Urinary bladder (tissue), 4 donors: Measurements from ENCODE around the gene SYNGR2. TPM values are rescaled to one million over a fixed set of nuclear protein-coding genes. Genes with fewer than 3 reads are reported as not detected.

Source experiments
- DNase-seq: peaks from one replicate; pipeline ENCODE4 v3.0.0-alpha.2; 2015; ENCODE audit errors: extremely low spot score
- H3K27ac ChIP-seq: one replicate; pipeline ENCODE4 v1.5.1; 2013; ENCODE audit warnings: low read depth, mild to moderate bottlenecking, moderate library complexity
- H3K36me3 ChIP-seq: one replicate; pipeline ENCODE4 v1.6.1; 2013; ENCODE audit warnings: mild to moderate bottlenecking, moderate library complexity; ENCODE audit not compliant: insufficient read depth
- H3K4me1 ChIP-seq: one replicate; pipeline ENCODE4 v1.6.1; 2013; ENCODE audit warnings: mild to moderate bottlenecking, moderate library complexity; ENCODE audit not compliant: insufficient read depth
- H3K4me3 ChIP-seq: one replicate; pipeline ENCODE4 v1.5.1; 2013; ENCODE audit warnings: low read depth, low read length
- WGBS: extraction: QIAGEN DNeasy Blood & Tissue Kit; methylation state at CpG from one replicate; pipeline ENCODE4 v1.1.7; 2013; 5-methylcytosine and 5-hydroxymethylcytosine counted together
- polyA plus RNA-seq: library from polyadenylated mRNA; stranded (reverse); fragments of 200-250 nt; gene quantifications from one replicate; pipeline ENCODE4 v1.2.3, GENCODE V29; 2013
- total RNA-seq: library from RNA; depleted of rRNA; stranded (reverse); fragments of >200 nt; gene quantifications from one replicate; pipeline ENCODE4 v1.2.3, GENCODE V29; 2014
- donor health status: healthy with polysubstance abuse.
- donor health status: healthy.

Gene SYNGR2
- total and polyA plus RNA-seq, 2 donors: 15.0 to 79.7 TPM

- Histone ChIP-seq H3K4me1 (no peaks in the 10 kb centered on the region), H3K27ac (no peak overlapping the region)
- WGBS: 92% methylated on average over 21 of the region's 21 CpGs
Observed at GRCh38 chr17:78143214-78144146, 24.9 kb upstream of the SYNGR2 start.

DNA sequence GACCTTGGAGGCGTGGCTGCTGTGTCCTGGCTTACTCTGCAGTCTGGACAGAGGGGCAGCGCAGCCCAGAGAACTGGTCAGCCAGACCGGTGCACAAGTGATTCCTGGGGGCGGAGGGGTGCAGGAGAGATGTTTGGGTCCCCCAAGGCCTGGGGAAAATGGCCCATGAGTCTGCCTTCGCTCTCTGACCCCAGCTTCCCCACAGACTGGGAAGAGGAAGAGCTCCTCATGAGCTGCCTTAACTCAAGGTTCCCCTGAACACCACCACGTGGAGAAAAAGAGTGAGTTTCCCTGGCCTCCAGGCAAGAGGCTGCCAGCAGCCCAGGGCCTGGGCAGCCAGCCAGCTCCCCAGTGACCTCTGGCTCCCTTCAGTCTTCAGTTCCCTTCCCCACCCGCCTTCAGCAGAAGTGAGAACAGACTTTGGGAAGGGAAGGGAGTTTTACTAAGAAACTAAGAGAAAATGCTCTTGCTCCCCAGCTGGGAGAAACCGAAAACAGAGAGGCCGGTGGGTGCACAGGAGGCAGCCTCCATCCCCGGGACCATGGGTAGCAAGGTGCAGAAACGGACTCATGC lies 24.1 kb upstream of the SYNGR2 start:
- no peaks in the 10 kb centered on the region for H3K4me1 ChIP-seq
- H3K36me3 ChIP-seq: no peaks in the 10 kb centered on the region
- no peak overlapping the region for H3K4me3 ChIP-seq
- peak overlapping the region; percentile 47 for H3K27ac ChIP-seq
- WGBS: 49% methylated on average over 11 of the region's 11 CpGs
- DNase-seq: no peak

More at GRCh38 chr17:78143214-78144146, 24.9 kb upstream of the SYNGR2 start:
- Histone ChIP-seq H3K4me3 (no peak overlapping the region), H3K36me3 (no peaks in the 10 kb centered on the region)
- DNase-seq: no peak

DNA sequence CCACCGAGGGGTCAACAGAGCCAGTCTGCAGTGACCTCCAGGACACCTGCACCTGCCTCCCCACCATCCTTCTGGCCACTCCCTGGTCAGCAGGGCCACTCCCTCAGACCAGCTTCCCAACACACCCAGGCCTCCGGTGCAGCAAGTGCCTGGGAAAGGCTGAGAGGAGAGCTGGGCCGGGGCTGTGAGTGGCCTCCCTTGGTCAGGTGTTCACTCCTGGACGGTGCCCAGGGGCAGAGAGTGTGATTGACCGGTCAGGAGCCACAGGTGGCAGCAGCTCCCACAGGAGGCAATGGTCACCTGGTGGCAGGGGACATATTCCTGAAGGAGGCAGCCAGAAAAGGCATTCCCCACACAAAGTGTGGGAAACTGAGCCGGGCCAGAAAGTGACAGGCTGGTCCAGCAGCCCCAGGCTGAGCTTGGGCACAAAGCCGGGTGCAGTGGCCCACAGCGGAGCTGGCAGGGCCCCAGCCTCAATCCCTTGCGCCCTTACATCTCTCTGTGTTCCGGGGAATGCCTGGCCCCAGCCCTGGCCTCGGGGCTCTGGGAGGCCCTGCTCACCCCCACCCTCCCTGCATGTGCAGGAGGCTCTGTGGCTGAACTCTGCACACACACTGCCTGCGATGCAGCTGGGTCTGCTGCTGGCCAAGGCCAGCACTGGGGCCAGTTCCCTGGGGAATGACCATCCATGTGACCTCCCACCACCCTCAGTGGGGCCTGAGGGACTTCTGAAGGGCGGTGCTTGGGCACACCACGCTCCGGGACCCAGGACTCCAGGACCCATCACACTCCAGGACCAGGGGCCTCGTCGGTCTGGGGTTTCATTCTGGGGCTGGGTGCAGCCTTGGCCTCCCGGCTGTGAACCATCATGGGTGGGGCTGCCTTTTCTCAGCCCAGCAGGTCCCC lies 23.4 kb upstream of the SYNGR2 start:
- H3K4me1 ChIP-seq: no peaks in the 10 kb centered on the region
- WGBS: 60% methylated on average over 18 of the region's 18 CpGs
- no peaks in the 10 kb centered on the region for H3K36me3 ChIP-seq
- no peak for DNase-seq
- H3K4me3 ChIP-seq: no peak overlapping the region
- H3K27ac ChIP-seq: peak overlapping the region; percentile 47

GRCh38 chr17:78146471-78146869 lies 21.9 kb upstream of the SYNGR2 start:
- no peak overlapping the region for H3K4me3 ChIP-seq
- DNase-seq: no peak
- no peaks in the 10 kb centered on the region for H3K36me3 ChIP-seq
- WGBS: 98% methylated on average over 7 of the region's 7 CpGs
- no peak overlapping the region for H3K27ac ChIP-seq
- no peaks in the 10 kb centered on the region for H3K4me1 ChIP-seq

DNA sequence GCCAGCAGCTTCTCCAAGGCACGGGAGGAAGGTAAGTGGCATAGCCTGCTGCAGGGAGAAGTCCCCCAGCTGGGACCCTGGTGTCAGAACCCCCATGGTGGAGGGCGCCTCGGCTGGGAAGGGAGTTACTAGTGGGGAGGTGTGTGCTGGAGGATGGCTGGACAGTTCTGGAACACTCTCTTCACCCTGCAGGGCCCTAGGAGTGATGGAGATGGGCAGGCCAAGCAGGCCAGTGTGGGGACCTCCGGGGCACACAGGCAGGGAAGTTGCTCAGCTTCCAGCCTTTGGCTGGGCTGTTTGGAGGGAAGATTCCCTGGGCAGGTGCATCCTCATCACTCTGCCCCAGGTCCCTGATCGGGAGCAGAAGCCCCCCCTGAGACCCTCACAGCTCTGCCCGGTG lies 21.5 kb upstream of the SYNGR2 start:
- H3K4me3 ChIP-seq: no peak overlapping the region
- H3K27ac ChIP-seq: no peak overlapping the region
- H3K4me1 ChIP-seq: no peaks in the 10 kb centered on the region
- 88% methylated on average over 6 of the region's 6 CpGs for WGBS
- no peak for DNase-seq
- no peaks in the 10 kb centered on the region for H3K36me3 ChIP-seq

DNA sequence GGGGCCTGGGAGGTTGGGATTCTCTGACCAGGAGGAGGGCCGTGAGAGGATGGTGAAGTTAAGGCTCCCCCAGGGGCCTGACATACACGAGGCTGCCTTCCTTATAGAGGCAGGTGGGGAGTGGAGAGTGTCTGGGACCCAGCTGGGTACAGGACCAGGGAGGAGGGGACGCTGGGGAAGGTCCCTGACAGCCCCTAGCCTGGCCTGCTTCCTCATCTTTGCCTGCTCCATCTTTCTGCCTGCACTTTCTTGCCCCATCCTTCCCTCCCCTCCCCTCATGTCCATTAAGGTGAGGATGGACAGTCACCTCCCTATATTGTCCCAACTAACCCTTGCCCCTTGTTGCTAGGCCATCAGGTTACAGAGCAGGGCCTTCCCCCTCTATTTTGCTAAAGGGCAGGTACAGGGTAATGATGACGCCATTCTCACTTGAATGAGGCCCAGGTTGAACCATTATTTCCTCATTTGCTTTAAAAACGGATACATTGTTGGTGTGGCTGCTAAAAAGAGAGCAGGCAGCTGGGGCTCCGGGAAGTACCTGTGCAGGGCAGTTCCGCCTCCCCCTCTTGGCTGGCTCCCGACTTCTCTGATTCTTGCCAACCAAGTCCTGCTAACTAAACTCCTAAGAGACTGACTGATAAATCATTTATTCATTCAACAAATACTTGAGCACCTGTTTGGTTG lies 20.9 kb upstream of the SYNGR2 start:
- 83% methylated on average over 8 of the region's 8 CpGs for WGBS
- Histone ChIP-seq H3K4me1 (no peaks in the 10 kb centered on the region), H3K27ac (no peak overlapping the region), H3K4me3 (no peak overlapping the region), H3K36me3 (no peaks in the 10 kb centered on the region)
- DNase-seq: no peak

DNA sequence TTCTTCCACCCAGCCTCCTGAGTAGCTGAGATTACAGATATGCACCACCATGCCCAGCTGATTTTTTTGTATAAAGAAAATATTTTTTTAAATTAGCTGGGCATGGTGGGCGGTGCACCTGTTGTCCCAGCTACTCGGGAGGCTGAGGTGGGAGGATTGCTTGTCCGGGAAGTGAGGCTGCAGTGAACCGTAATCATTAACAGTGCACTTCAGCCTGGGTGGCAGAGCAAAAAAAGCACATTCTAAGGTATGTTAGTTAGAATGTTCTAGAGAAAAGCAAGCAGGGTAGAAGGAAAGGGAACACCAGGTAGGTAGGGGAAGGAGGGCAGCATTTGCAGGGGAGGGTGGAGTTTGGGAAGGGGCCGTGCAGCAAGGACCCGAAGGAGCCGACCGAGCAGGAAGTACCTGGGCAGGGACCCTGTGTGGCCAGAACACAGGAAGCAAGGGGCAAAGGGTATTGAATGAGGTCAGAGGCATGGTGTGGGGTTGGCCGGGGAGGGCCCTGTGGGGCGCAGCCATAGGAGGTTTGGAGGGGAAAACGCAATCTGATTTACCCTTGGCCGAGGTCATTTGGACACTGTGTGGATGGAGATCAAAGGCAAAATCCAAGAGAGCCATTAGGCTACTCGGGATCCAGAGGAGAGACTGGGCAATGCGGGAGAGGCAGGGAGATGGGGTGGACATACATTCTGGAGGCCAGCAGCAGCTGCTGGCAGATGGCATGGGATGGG lies 19.9 kb upstream of the SYNGR2 start:
- no peak overlapping the region for H3K4me3 ChIP-seq
- H3K4me1 ChIP-seq: no peaks in the 10 kb centered on the region
- no peak overlapping the region for H3K27ac ChIP-seq
- 76% methylated on average over 14 of the region's 14 CpGs for WGBS
- H3K36me3 ChIP-seq: no peaks in the 10 kb centered on the region
- DNase-seq: no peak

DNA sequence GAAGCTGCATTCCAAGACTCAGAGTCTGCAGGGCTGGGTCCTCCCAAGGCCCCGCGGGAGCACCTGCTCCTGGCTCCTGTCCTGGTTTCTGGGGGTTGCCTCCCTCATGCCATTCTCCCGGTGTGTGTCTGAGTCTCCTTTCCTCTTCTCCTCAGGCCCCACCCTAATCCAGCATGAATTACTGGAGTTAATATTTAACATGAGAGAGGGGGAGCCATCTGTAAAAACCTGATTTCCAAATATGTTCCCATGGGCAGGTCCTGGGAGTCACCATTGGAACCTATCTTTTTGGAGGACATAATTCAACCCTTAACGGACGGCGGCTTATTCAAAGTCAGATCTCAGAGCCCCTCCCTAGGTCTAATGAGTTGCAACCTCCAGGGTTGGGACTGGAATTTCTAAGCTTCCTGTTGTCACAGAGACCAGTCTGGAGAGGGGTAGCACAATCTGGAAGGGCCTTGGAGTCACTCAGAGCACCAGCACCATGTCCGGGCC lies 16.8 kb upstream of the SYNGR2 start:
- no peak overlapping the region for H3K4me3 ChIP-seq
- no peaks in the 10 kb centered on the region for H3K36me3 ChIP-seq
- no peak overlapping the region for H3K27ac ChIP-seq
- WGBS: 66% methylated on average over 7 of the region's 7 CpGs
- no peak for DNase-seq
- no peaks in the 10 kb centered on the region for H3K4me1 ChIP-seq

DNA sequence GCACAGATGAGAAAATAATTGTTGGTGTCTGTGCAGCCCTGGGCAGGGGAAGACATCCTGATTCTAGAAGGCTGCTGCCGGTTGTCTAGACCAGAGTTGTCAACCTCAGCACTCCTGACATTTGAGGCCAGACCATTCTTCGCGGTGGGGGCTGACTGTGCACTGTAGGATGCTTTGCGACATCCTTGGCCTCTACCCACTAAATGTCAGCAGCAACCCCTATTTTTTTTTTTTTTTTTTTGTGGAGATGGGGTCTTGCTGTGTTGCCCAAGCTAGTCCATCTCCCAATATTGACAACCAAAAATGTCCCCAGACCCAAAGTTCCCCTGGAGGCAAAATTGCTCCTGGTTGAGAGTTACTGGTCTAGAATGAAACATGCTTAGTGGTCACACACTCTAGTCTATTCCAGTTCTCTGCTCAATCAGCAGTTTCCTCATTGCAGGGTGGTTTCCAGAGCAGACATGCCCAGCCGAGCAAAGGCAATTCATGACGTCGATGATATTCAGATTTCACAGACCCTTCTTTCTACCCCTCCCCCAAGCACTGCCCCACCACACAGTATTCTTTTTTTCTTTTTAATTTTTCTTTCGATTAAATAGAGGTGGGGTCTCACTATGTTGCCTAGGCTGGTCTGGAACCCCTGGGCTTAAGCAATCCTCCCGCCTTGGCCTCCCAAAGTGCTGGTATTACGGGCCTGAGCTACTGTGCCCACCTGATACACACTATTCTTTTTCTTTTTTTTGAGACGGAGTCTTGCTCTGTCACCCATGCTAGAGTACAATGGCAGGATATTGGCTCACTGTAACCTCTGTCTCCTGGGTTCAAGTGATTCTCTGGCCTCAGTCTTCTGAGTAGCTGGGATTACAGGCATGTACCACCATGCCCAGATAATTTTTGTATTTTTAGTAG lies 13.2 kb upstream of the SYNGR2 start:
- H3K4me1 ChIP-seq: no peaks in the 10 kb centered on the region
- H3K27ac ChIP-seq: no peak overlapping the region
- H3K4me3 ChIP-seq: no peak overlapping the region
- no peak for DNase-seq
- H3K36me3 ChIP-seq: no peaks in the 10 kb centered on the region
- 84% methylated on average over 11 of the region's 11 CpGs for WGBS

DNA sequence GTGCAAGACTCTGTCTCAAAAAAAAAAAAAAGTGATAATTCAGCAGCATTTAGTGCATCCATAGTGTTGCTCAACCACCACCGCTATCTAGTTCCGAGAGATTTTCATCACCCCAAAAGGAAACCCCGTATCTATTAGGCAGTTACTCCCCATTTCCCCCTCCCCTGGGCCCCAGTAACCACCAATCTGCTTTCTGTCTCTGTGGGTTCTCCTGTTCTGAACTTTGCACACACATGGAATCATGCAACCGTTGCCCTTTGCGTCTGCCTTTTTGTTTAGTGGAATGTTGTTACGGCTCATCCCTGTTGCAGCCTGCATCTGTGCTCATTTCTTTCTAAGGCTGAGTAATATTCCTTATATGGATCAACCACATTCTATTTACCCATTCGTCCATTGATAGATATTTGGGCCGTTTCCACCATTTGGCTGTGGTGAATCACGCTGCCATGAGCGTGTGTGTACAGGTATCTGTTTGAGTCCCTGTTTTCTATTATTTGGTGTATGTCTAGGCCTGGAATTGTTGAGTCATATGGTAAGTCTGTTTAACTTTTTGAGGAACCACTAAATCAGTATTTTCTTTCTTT lies 8.7 kb upstream of the SYNGR2 start:
- Histone ChIP-seq H3K27ac (no peak overlapping the region), H3K36me3 (no peaks in the 10 kb centered on the region)
- 78% methylated on average over 10 of the region's 10 CpGs for WGBS

GRCh38 chr17:78163881-78164747 lies 4.3 kb upstream of the SYNGR2 start:
- H3K4me3 ChIP-seq: no peak overlapping the region
- no peak overlapping the region for H3K27ac ChIP-seq
- H3K36me3 ChIP-seq: no peaks in the 10 kb centered on the region
- WGBS: 78% methylated on average over 22 of the region's 22 CpGs
- no peak for DNase-seq
- no peaks in the 10 kb centered on the region for H3K4me1 ChIP-seq

More for the DNA sequence above, 8.7 kb upstream of the SYNGR2 start:
- Histone ChIP-seq H3K4me3 (no peak overlapping the region), H3K4me1 (no peaks in the 10 kb centered on the region)
- no peak for DNase-seq
